Measurements from ENCODE around the gene MAPK4.

GRCh38 chr18:50711386-50711785, 151.5 kb downstream of the MAPK4 start:
- TF ChIP-seq GATA3 (IDR thresholded peaks at IDR 0.05; ENCODE audit: low read depth, low read length) = no peak
- TF ChIP-seq GATA2 (IDR thresholded peaks at IDR 0.05; ENCODE audit: low read depth, low read length) = no peak

Measured in SH-SY5Y (cell line).